Neural progenitor cell (in vitro differentiated cells): ENCODE measurements around the gene FBLN1.

ENCODE experiments used
- CTCF ChIP-seq: fragments of 200-600 bp; sonication (generic); IDR thresholded peaks from 2 replicates; pipeline ENCODE4 v1.5.1; 2017; ENCODE audit warnings: antibody characterized with exemption, mild to moderate bottlenecking
- EZH2 ChIP-seq: fragments of 200-600 bp; sonication (generic); IDR thresholded peaks from 2 replicates; pipeline ENCODE4 v1.6.1; 2017; ENCODE audit warnings: antibody characterized with exemption, mild to moderate bottlenecking, moderate library complexity
- EZH2phosphoT487 ChIP-seq: fragments of 200-600 bp; sonication (generic); IDR thresholded peaks from 2 replicates; pipeline ENCODE4 v1.6.1; 2017; ENCODE audit warnings: antibody characterized with exemption

- no peak for TF ChIP-seq CTCF
- no peak for TF ChIP-seq EZH2
- TF ChIP-seq EZH2phosphoT487: no peak
Observed at GRCh38 chr22:45490836-45491235, 11.8 kb upstream of the FBLN1 start.
